ENCODE measurements around the gene CA10.

The CA10 gene

DNA sequence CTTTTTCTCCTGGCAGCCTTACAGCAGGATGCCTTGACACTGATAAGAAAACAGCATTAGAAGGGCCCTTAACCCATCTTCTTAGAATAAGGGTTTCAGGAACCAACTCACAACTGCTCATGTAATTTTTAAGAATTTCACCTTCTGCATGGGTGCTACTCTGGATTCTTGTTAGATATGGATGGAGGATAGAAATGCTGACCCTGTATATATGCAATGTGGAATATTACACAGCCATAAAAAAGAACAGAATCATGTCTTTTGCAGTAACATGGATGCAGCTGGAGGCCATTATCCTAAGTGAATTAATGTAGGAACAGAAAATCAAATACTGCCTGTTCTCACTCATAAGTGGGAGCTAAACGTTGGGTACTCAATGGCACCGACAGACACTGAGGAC is 423.5 kb downstream of the CA10 start:
- no peak for DNase-seq (ENCODE audit: extremely low read depth in 1 of 2, low read depth in 1 of 2)

DNA sequence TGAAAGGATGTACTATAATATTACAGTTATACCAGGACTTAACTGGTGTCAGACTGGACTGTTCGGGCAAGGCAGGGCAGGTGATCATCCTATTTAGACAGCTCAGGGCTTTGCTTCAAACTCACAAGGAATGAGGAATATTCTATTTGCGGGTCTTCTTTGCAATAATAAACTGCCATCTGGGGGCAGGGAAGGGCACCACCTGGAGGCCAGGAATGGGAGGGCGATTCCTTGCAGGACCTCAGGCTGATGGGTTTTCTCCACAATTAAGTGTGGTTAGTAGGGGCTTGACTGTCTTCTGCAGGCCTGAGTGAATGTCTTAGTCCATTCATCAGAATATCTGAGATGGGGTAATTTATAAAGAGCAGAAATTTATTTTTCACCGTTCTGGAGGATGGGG is 424.1 kb downstream of the CA10 start:
- DNase-seq (ENCODE audit: extremely low read depth in 1 of 2, low read depth in 1 of 2) = no peak

DNA sequence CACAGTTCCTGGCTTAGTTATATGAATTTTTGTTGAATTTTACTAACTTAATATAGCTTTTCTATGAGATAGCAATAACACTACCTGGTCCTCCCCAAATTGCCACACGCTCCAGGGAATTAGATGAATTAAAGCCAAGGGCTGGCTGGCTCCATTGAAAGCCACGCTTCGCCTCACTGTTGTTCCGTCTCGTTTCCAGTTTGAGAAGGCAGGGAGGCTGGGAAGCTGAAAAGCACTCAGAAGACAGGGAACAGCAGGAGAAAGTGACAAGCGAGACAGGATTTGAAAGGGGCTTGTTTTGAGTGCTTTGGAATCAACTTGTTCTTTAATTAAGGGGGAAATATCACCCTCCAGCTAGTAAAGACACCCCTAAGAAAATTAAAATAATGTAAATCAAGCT is 425.3 kb downstream of the CA10 start:
- DNase-seq (ENCODE audit: extremely low read depth in 1 of 2, low read depth in 1 of 2) = no peak

DNA sequence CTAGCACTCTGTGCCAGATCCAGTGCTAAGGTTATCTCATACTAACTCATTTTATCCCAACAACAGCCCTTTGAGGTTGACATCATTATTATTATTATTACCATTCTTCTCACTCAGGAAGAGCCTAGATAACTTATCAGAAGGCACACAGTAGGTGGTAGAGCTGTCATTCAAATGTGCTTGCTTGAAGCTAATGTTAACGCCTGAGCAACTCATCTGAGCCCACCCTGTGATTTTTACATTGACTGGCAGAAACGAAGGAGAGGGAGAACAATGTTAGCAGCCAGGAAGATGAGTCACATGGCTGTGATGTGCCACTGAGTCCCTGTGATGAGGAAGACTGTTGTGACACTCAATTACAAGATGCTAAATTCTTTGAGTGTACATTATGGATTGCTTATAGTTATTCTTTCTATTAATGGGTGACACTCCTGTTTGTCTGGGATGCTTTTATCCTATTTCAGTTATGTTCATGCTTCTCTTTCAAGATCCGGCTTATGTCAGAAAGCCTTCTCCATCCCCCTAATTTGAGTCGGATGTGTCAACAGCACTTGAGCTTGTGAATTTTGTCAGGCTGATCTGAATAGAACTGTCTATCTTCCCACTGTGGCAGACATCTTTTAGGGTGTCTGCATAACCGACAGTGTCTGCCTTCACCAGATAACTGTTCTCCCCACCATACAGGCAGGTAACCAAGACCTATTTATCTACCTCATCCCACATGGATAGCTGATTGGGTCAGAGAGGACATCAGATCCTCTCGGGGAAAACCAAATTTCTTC is 426.4 kb downstream of the CA10 start:
- DNase-seq (ENCODE audit: extremely low read depth in 1 of 2, low read depth in 1 of 2) = no peak

DNA sequence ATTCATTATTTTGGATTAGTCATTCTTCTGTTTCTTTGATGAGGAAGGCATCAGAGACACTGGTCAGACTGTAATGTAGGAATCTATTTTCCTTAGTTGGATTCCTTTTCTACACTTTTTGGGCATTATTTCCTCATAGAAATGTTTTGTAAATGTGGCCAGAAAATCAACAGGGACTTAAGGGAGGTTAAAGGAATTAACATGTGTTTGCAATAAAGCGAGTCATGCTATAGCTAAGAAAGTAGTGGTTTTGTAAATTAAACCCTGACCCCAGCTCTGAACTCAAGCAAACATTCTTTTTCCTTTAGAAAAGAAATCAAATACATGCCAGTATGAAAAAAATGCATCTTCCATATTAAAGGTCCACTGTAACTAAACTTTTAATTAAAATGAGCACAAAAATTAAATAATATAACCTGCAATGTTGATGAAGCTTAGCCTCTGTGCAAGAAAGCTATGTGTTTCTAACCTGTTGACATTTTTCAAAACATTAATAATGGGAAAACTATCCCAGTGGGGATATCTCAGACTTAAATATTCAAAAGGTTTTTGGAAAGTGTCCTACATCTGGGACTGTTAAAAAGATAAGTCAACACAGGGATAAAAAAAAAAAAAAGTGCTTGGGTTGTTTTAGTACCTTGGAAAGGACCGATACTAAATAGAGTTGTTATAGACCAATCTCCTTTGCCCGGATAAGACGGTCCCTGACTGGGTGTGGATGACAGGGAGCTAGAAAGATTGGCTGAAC is 428.0 kb downstream of the CA10 start:
- no peak for DNase-seq (ENCODE audit: extremely low read depth in 1 of 2, low read depth in 1 of 2)

DNA sequence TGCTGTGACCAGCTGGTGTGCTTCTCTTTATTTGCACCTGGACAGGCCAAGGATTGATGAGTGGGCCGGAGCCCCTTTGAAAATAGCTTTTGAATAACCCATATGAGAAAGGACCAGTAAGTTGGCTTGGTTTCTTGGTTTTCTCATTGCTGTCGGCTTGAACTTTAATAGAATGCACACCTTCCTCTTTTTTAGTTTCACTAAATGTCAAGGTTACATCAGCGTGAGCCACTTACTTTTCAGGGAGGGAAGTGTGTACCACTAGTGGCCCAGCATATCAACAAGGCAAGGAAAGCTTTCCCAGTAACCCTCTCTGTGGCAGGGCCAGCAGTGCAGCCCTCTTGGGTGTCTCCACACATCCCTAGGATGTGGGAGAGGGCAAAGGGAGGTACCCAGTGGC is 433.3 kb downstream of the CA10 start:
- DNase-seq (ENCODE audit: extremely low read depth in 1 of 2, low read depth in 1 of 2) = no peak

DNA sequence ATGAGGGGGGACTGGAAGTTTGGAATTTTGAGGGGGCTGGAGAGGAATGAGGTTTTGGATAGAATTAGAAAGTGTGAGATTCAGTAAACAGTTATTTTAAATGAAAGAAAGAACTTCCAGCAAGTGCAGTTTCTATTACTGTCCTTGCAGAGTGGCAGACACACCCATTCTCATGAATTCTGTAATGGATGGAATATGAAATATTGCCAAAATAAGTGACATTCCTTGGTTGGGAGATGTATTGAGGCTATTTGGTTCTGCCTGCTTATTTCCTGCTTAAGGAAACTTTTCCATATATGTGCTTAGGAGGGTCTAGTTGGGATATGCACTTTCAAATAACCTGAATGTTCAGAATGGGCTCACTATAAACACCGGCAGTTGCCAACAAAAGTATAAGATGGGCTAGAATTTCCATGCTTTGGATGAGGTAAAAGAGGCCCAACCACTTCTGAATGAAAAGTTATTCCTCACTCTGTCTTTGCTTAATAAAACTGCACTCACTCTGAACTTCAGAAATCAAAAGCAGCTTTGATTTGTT is 434.4 kb downstream of the CA10 start:
- DNase-seq (ENCODE audit: extremely low read depth in 1 of 2, low read depth in 1 of 2) = no peak

DNA sequence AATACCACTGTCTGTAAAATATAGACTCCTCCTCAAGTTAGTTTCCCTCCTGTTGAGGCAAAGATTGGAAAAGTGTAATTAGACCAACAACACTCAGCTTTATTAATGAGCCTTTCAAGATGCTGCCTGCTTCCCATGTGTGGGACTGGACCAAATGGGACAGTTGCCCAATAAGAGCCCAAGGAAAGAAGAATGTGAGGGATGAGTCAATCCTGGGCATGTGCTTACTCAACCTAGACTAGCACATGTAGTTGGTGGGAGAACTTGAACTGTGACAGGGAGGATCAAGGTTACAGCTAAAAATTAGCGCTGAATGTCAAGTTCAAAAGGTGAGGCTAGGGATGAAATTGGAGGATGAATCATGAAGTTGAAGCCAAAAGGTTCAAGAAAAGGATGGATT is 435.5 kb downstream of the CA10 start:
- DNase-seq (ENCODE audit: extremely low read depth in 1 of 2, low read depth in 1 of 2) = no peak

DNA sequence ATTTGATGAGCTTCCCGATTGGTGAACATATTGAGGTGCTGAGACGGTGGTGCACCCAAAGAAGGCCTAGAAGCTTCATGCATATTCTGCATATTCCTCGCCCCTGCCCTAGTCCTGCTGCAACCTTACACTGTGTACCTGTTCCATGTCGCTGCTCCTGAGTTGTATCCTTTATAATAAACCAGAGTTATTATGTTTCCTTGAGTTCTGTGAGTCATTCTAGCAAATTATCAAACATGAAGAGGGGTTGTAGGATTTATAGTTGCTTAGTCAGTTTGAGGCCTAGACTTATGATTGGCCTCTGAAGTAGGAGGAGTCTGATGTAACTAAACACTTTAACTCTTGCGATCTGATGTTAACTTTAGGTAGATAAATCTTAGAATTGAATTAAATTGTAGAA is 436.8 kb downstream of the CA10 start:
- no peak for DNase-seq (ENCODE audit: extremely low read depth in 1 of 2, low read depth in 1 of 2)

DNA sequence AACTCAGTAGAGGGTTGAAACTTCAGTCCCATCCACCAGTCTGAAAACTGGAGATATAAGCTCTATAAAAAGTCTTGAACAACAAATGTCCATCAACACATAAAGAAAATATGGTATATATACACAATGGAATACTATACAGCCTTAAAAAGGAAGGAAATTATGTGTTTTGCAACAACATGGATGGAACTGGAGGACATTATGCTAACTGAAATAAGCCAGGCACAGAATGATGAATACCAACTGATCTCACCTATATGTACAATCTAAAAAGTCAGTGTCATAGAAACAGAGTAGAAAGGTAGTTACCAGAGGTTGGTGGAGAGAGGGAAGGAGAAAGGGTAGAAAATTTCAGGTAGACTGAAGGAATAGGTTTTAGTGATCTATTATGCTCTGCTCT is 438.1 kb downstream of the CA10 start:
- DNase-seq (ENCODE audit: extremely low read depth in 1 of 2, low read depth in 1 of 2) = no peak

DNA sequence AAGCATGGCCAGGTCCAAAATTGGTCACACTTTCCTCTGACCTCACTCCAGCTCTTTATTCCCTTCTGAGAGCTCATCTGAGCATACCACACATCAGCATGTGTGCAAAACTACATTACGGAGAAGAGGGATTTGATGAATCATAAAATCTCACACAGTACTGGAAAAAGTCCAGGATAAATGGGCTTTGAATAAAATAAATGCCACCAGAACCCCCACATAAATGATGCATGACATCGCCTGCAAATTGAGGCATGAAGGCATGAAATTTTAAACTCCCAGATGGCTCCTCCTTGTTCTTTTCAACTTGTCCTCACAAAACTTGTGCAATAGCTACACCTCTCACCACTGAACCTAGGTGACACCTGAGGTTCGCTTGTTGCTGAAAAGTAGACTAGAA is 439.5 kb downstream of the CA10 start:
- DNase-seq (ENCODE audit: extremely low read depth in 1 of 2, low read depth in 1 of 2) = no peak

DNA sequence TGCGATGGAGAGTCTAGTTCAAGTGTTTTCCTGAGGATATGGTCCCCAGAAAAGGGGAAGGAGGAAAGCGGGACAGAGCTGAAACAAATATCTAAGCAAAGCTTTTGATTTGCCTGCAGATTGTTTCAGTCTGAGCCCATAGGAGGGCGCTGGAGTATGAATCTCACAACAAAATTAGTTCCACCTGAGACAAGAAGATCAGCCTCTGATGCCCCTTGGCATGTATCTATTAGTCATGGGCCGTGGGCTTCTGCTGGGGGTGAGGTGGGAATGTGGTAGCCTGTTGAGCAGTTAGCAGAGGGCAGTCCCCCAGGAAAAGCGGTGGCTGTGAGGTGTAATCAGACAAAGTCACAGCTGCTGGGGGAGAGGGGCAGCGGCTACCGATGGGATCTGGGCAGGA is 446.9 kb downstream of the CA10 start:
- DNase-seq (ENCODE audit: extremely low read depth in 1 of 2, low read depth in 1 of 2) = no peak

DNA sequence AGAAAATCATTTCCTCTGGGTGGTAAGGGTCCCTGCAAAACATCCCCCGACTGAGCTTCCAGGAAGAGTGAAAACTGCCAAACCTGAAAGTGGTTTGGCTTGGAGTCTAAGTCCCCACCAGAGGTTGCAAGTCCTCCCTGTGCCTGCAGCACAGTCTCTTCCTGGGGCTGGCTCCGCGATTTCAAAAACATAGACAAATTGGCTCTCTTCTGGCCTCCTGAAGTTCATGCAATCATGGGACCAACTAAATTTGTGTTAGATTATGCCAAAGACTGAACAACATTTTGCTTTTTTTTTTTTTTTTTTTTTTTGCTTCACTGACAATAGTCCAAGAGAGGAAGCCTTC is 447.9 kb downstream of the CA10 start:
- DNase-seq (ENCODE audit: extremely low read depth in 1 of 2, low read depth in 1 of 2) = no peak

DNA sequence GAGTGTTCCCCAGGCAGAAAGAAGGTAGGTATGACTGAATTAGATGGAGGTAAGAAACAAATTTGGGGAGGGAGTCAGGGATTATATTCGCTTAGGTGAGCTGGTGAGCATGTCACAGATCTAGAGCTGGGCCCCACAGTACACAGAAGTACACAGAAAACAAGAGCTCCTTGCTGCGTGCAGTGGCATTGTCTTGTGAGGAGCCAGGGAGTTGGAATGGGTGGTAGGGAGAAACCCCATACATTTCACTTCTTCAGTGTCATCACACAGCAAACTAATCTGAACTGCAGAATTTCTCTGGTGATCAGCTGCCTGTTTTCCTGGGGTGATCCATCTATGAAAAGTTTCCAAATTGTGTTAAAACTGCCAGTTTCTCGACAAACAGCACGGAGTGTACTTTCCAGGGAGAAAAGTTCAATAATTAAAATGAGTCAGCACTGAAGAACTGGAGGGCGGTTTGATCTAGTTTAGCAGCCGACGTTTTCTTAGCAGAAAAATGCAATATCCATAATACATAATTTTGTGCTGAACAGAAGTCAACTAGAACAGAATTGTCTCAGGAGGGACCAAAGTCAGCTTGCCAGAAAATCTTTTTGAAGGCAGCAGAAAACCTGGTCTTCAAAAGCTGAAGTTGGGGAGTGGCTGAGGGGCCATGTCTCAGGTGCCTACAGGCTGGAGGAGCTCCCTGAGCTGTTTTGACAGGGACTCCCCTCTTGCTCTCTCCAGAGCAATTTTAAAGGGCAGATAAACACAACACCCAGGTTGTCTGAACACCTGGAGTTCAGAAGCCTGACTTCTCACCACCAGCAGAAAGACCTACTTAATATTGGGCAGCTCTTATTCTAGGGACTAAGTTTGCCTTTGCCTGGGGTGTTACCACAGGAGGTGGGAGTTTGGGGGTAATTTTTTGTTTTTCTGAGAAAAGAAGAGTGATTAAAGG is 448.6 kb downstream of the CA10 start:
- no peak for DNase-seq (ENCODE audit: extremely low read depth in 1 of 2, low read depth in 1 of 2)

DNA sequence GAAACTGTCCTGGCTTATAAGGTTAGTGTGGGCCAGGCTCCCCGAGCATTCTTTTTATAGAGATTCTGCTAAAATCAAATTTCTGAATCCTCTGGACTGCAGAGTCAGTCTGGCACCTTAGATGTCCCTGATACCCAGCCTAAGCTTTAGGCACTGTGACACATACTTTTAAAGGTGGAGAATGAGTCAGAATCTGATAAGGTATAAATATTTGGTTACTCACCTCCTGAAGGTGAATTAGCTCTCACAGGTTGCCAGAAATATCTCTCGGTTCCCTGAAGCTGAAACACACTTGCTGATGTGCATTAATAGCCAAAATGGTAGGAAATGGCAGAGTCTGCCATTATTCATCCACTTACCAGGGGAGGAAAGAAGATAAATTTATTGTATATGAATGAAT is 451.3 kb downstream of the CA10 start:
- no peak for DNase-seq (ENCODE audit: extremely low read depth in 1 of 2, low read depth in 1 of 2)

DNA sequence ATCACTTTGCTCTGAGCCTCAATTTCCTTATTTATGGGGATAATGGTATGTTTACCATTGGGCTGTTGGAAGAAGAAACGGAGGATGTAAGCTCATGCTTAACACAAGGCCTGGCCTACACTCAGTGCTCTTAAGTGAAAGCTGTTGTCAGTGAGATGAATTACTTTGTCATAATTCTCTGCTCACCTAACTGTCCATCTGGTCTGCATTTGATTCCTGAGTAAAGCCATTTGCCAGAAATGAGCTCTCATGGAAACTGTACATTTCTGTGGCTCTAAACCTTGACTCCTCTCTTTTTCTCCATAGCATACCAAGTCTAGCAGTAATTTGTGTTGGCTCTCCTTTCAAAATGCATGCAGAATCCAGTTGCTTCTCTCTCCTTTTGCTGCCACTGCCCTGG is 452.4 kb downstream of the CA10 start:
- no peak for DNase-seq (ENCODE audit: extremely low read depth in 1 of 2, low read depth in 1 of 2)

DNA sequence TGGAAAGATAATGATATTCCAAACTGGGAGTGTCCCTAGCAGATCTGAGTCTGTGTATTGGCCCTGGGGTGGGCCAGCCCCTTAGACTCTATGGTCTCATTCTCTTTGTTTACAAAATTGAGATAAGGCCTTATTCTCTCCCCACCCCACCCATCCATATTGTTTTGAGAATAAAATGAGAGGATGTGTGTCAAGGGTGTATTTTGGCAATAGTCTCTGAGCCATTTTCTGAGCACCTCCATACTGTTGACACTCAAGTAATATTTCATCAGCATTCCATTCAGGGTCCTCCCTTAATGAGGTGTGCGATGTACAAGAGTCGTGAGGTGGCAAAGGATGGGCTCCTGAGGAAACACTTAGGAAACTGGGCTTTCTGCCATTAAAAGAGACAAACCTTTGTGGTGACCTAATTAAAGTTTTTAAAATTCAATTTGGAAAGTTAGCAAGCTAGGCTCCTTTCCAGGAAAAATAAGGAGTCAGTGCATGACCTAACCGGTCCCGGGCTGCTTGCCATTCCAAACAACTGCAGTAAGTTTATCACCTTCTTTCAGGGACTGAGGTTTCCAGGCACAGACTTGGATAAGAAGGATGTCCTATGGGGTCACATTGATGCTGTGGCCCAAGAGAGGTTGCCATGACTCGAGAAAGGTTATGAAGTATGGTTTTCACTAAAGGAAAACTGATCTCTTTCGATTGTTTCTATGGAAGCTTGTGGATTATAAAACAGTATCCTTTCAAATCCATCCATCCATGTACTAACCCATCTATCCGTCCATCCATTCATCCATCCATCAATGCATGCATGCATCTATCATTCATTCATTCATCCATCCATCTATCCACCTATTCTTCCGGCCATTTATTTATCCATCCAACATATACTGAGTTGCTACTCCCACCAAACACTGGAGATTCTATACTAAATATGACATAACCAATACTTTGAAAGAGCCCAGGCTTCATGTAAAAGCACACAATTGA is 454.9 kb downstream of the CA10 start:
- DNase-seq (ENCODE audit: extremely low read depth in 1 of 2, low read depth in 1 of 2) = no peak

DNA sequence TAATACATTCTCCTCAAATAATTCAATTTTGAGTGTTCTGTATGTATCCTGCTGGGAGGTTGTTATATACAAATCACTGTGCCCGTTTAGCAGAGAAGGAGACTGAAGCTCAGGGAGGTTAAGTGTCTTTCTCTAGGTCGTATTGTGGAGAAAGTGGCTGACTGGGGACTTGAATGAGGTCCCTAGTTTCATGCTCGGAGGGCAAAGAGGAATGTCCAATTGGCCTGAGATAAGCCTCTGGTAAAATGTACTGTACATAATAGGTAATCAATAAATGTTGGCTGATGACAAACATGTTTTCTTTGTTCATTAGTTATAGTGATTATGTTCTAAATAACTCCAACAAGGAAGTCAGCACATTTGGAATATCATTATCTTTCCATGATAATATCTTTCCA is 455.6 kb downstream of the CA10 start:
- DNase-seq (ENCODE audit: extremely low read depth in 1 of 2, low read depth in 1 of 2) = no peak

DNA sequence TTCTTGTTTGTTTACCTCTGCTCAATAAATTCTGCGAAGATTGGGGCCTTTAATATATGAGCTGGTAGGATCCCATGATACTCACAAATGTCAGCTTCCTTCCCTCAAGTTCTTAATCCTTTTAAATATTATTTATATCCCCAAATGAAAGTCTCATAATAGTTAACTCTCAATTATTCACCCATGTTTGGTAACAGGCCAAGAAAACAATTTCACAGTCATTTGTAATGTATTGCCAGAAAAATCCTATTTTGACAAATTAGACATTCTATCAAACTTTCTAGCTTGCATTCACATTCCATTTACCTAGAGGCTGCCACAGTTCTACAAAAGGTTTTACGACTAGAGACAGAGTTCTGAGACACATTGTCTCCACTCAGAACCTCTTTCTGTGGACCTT is 457.0 kb downstream of the CA10 start:
- no peak for DNase-seq (ENCODE audit: extremely low read depth in 1 of 2, low read depth in 1 of 2)

All from stimulated activated CD8-positive, alpha-beta memory T cell treated with anti-CD3 and anti-CD28 coated beads, Interleukin-7, amount 100 ng/mL, for 48 hours (primary cell).